ENCODE measurements around the gene ASH1L.
"Not testable (repeated sequence)": the region's sequence is repeated elsewhere in the genome, so short reads cannot be mapped to it uniquely, and the experiment has no call there.

The ASH1L gene

DNA sequence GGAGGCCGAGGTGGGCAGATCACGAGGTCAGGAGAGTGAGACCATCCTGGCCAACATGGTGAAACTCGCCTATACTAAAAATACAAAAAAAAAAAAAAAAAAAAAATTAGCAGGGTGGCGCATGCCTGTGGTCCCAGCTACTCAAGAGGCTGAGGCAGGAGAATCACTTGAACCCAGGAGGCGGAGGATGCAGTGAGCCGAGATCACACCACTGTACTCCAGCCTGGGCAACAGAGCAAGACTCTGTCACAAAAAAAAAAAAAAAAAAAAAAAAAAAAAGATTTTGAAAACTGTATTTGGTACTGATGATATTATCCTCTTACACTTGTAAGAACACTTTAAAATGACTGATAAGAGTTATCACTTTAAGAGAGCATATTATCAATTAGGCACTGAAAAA, 74.2 kb downstream of the ASH1L start:
- H3K27ac ChIP-seq (ENCODE audit: low read length); H3K4me1 ChIP-seq (ENCODE audit: control insufficient read depth, insufficient read depth, low read length); H3K27me3 ChIP-seq (ENCODE audit: control insufficient read depth in 1 of 2, insufficient read depth in 2 of 2, low read length in 2 of 2); H3K4me3 ChIP-seq (ENCODE audit: low read length in 2 of 2); H3K9me3 ChIP-seq (ENCODE audit: control insufficient read depth in 2 of 2, low read length in 2 of 2); H3K36me3 ChIP-seq (ENCODE audit: control insufficient read depth in 2 of 2, insufficient read depth in 2 of 2, low read length in 2 of 2); H3K9ac ChIP-seq (ENCODE audit: low read length in 2 of 2): not testable (repeated sequence)

DNA sequence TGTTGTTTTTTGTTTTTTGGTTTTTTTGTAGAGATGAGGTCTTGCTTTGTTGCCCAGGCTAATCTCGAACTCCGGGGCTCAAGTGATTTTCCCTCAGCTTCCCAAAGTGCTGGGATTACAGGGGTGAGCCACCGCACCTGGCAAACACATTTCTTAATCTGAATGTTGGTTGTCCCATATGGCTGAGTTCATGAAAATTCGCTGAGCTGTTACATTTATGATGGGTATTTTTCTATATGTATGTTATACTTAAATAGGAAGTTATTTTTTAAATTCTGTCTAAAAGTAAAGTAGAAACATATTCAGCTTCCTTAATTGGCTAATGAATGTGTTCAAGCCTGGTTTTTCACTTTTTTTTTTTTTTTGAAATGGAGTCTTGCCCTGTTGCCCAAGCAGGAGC, 75.1 kb downstream of the ASH1L start:
- Histone ChIP-seq H3K4me1 (ENCODE audit: control insufficient read depth, insufficient read depth, low read length) (no peaks in the 10 kb centered on the region), H3K27me3 (ENCODE audit: control insufficient read depth in 1 of 2, insufficient read depth in 2 of 2, low read length in 2 of 2) (no peaks in the 10 kb centered on the region), H3K9me3 (ENCODE audit: control insufficient read depth in 2 of 2, low read length in 2 of 2) (no peaks in the 10 kb centered on the region), H3K27ac (ENCODE audit: low read length) (no peak overlapping the region), H3K36me3 (ENCODE audit: control insufficient read depth in 2 of 2, insufficient read depth in 2 of 2, low read length in 2 of 2) (no peaks in the 10 kb centered on the region), H3K9ac (ENCODE audit: low read length in 2 of 2) (no peak overlapping the region), H3K4me3 (ENCODE audit: low read length in 2 of 2) (no peak overlapping the region)

GRCh38 chr1:155486952-155487351, 75.7 kb downstream of the ASH1L start:
- H3K27ac ChIP-seq (ENCODE audit: low read length); H3K27me3 ChIP-seq (ENCODE audit: control insufficient read depth in 1 of 2, insufficient read depth in 2 of 2, low read length in 2 of 2); H3K9ac ChIP-seq (ENCODE audit: low read length in 2 of 2); H3K4me1 ChIP-seq (ENCODE audit: control insufficient read depth, insufficient read depth, low read length); H3K9me3 ChIP-seq (ENCODE audit: control insufficient read depth in 2 of 2, low read length in 2 of 2); H3K36me3 ChIP-seq (ENCODE audit: control insufficient read depth in 2 of 2, insufficient read depth in 2 of 2, low read length in 2 of 2); H3K4me3 ChIP-seq (ENCODE audit: low read length in 2 of 2): not testable (repeated sequence)

DNA sequence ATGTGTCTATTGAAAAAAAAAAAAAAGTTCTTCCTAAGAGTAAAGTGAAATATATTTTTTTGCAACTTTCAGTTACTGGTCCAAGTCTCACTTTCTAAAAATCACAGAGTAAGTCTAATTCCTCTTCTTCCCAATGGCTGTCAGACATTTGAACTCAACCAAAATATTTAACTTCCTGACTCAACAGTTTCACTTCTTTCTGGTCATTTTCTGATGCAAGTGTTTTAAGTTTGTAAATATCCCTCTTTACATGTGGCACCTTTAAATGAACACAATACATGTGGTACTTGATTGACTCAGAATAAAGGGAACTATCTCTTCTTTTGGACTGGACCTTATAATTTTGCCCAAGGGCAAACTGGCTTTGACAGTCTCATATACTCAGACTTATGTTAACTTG, 76.7 kb downstream of the ASH1L start:
- Histone ChIP-seq H3K9me3 (ENCODE audit: control insufficient read depth in 2 of 2, low read length in 2 of 2) (no peaks in the 10 kb centered on the region), H3K4me3 (ENCODE audit: low read length in 2 of 2) (no peak overlapping the region), H3K27ac (ENCODE audit: low read length) (no peak overlapping the region), H3K27me3 (ENCODE audit: control insufficient read depth in 1 of 2, insufficient read depth in 2 of 2, low read length in 2 of 2) (no peaks in the 10 kb centered on the region), H3K36me3 (ENCODE audit: control insufficient read depth in 2 of 2, insufficient read depth in 2 of 2, low read length in 2 of 2) (peaks cover 2 to 3% of the 10 kb centered on the region in 2 donors), H3K4me1 (ENCODE audit: control insufficient read depth, insufficient read depth, low read length) (no peaks in the 10 kb centered on the region), H3K9ac (ENCODE audit: low read length in 2 of 2) (no peak overlapping the region)

GRCh38 chr1:155485222-155485621, 77.4 kb downstream of the ASH1L start:
- no peaks in the 10 kb centered on the region for H3K9me3 ChIP-seq (ENCODE audit: control insufficient read depth in 2 of 2, low read length in 2 of 2)
- no peak overlapping the region for H3K4me3 ChIP-seq (ENCODE audit: low read length in 2 of 2)
- no peak overlapping the region for H3K27ac ChIP-seq (ENCODE audit: low read length)
- H3K9ac ChIP-seq (ENCODE audit: low read length in 2 of 2), result no peak overlapping the region
- peaks cover 2 to 3% of the 10 kb centered on the region in 2 donors for H3K36me3 ChIP-seq (ENCODE audit: control insufficient read depth in 2 of 2, insufficient read depth in 2 of 2, low read length in 2 of 2)
- H3K4me1 ChIP-seq (ENCODE audit: control insufficient read depth, insufficient read depth, low read length), result no peaks in the 10 kb centered on the region
- no peaks in the 10 kb centered on the region for H3K27me3 ChIP-seq (ENCODE audit: control insufficient read depth in 1 of 2, insufficient read depth in 2 of 2, low read length in 2 of 2)

DNA sequence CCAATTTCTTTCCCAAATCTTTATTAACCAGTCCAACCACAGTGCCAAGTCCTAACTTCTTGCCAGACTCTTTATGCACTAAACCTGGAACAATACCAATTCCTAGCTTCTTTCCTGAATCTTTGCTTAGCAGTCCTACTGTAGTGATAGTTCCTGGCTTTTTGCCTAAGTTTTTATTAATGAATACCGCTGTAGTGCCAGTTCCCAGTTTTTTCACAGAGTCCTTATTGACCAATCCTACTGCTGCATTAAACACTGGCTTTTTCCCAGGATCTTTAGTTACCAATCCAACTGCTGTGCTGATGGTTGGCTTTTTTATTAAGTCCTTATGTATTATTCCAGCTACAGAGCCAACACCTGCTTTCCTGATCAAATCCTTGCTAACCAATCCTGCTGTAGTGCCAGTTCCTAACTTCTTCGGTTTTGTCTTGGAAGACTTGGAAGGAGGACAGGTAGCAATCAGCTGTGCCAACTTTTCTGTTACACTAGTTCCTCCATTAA, 80.8 kb downstream of the ASH1L start:
- peaks cover 2 to 5% of the 10 kb centered on the region in 2 donors for H3K36me3 ChIP-seq (ENCODE audit: control insufficient read depth in 2 of 2, insufficient read depth in 2 of 2, low read length in 2 of 2)
- no peak overlapping the region for H3K9ac ChIP-seq (ENCODE audit: low read length in 2 of 2)
- H3K9me3 ChIP-seq (ENCODE audit: control insufficient read depth in 2 of 2, low read length in 2 of 2), result no peaks in the 10 kb centered on the region
- no peaks in the 10 kb centered on the region for H3K27me3 ChIP-seq (ENCODE audit: control insufficient read depth in 1 of 2, insufficient read depth in 2 of 2, low read length in 2 of 2)
- H3K27ac ChIP-seq (ENCODE audit: low read length), result no peak overlapping the region
- H3K4me1 ChIP-seq (ENCODE audit: control insufficient read depth, insufficient read depth, low read length), result no peaks in the 10 kb centered on the region
- no peak overlapping the region for H3K4me3 ChIP-seq (ENCODE audit: low read length in 2 of 2)

DNA sequence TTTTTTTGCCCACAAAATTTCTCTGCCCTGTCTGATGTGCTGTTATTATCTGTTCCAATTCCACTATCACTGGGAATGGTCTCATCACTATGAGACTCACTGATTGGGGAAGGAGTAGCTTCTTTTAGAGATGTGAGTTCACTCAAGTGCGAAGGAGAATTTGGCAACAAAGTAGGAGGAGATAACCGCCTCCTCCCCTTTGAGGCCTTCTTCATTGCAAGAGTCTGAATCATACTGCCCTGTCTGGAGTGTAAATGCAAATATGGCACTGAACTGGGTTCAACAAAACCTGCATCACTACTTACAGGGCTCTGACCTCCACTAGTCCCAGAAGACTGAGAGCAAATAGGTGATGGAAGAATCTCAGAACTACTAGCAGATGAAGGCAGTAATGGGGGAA, 83.4 kb downstream of the ASH1L start:
- Histone ChIP-seq H3K27ac (ENCODE audit: low read length) (no peak overlapping the region), H3K4me3 (ENCODE audit: low read length in 2 of 2) (no peak overlapping the region), H3K27me3 (ENCODE audit: control insufficient read depth in 1 of 2, insufficient read depth in 2 of 2, low read length in 2 of 2) (no peaks in the 10 kb centered on the region), H3K36me3 (ENCODE audit: control insufficient read depth in 2 of 2, insufficient read depth in 2 of 2, low read length in 2 of 2) (peaks cover 2 to 5% of the 10 kb centered on the region in 2 donors), H3K4me1 (ENCODE audit: control insufficient read depth, insufficient read depth, low read length) (no peaks in the 10 kb centered on the region), H3K9ac (ENCODE audit: low read length in 2 of 2) (no peak overlapping the region), H3K9me3 (ENCODE audit: control insufficient read depth in 2 of 2, low read length in 2 of 2) (no peaks in the 10 kb centered on the region)

GRCh38 chr1:155478270-155478852, 84.2 kb downstream of the ASH1L start:
- Histone ChIP-seq H3K27me3 (ENCODE audit: control insufficient read depth in 1 of 2, insufficient read depth in 2 of 2, low read length in 2 of 2) (no peaks in the 10 kb centered on the region), H3K36me3 (ENCODE audit: control insufficient read depth in 2 of 2, insufficient read depth in 2 of 2, low read length in 2 of 2) (peaks cover 2 to 5% of the 10 kb centered on the region in 2 donors), H3K9me3 (ENCODE audit: control insufficient read depth in 2 of 2, low read length in 2 of 2) (no peaks in the 10 kb centered on the region), H3K4me3 (ENCODE audit: low read length in 2 of 2) (no peak overlapping the region), H3K27ac (ENCODE audit: low read length) (no peak overlapping the region), H3K4me1 (ENCODE audit: control insufficient read depth, insufficient read depth, low read length) (no peaks in the 10 kb centered on the region), H3K9ac (ENCODE audit: low read length in 2 of 2) (no peak overlapping the region)

- no peak overlapping the region for H3K4me3 ChIP-seq (ENCODE audit: low read length in 2 of 2)
- H3K36me3 ChIP-seq (ENCODE audit: control insufficient read depth in 2 of 2, insufficient read depth in 2 of 2, low read length in 2 of 2), result peaks cover 0 to 6% of the 10 kb centered on the region in 2 donors
- H3K9ac ChIP-seq (ENCODE audit: low read length in 2 of 2), result no peak overlapping the region
- H3K27ac ChIP-seq (ENCODE audit: low read length), result no peak overlapping the region
- peaks cover 0 to 6% of the 10 kb centered on the region in 2 donors for H3K9me3 ChIP-seq (ENCODE audit: control insufficient read depth in 2 of 2, low read length in 2 of 2)
- H3K4me1 ChIP-seq (ENCODE audit: control insufficient read depth, insufficient read depth, low read length), result no peaks in the 10 kb centered on the region
- no peaks in the 10 kb centered on the region for H3K27me3 ChIP-seq (ENCODE audit: control insufficient read depth in 1 of 2, insufficient read depth in 2 of 2, low read length in 2 of 2)
Measured at GRCh38 chr1:155474146-155474545, 88.5 kb downstream of the ASH1L start.

- no peak overlapping the region for H3K9ac ChIP-seq (ENCODE audit: low read length in 2 of 2)
- H3K27me3 ChIP-seq (ENCODE audit: control insufficient read depth in 1 of 2, insufficient read depth in 2 of 2, low read length in 2 of 2), result no peaks in the 10 kb centered on the region
- no peak overlapping the region for H3K4me3 ChIP-seq (ENCODE audit: low read length in 2 of 2)
- no peaks in the 10 kb centered on the region for H3K4me1 ChIP-seq (ENCODE audit: control insufficient read depth, insufficient read depth, low read length)
- no peak overlapping the region for H3K27ac ChIP-seq (ENCODE audit: low read length)
- H3K36me3 ChIP-seq (ENCODE audit: control insufficient read depth in 2 of 2, insufficient read depth in 2 of 2, low read length in 2 of 2), result peaks cover 0 to 6% of the 10 kb centered on the region in 2 donors
- peaks cover 0 to 6% of the 10 kb centered on the region in 2 donors for H3K9me3 ChIP-seq (ENCODE audit: control insufficient read depth in 2 of 2, low read length in 2 of 2)
Measured at GRCh38 chr1:155473151-155473821, 89.3 kb downstream of the ASH1L start.

DNA sequence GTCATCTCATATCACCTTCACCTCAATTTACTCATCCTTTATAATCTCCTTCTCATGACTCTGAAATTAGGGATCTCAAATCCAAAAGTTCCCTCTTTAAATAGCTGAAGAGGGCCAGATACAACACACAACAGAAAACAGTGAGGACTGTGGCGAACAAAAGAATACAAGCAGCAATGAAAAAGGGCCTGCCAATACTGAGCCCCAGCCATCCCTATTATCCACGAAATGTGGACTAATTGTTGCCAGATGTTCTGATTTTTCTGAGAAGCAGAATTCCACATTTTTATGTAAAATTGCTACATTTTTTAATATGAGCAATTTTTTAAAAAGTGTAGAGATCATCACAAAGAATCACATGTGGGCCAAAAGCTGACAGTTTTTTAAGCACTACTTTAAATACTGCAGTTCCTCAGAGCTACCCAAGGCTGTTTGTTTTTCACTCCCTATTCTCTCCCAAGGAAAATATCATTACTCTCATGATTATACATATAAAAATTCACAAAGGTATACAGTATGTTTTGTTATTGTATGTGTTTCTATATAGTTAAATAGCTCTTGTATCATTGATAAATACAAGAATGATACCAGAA, 90.0 kb downstream of the ASH1L start:
- no peaks in the 10 kb centered on the region for H3K27me3 ChIP-seq (ENCODE audit: control insufficient read depth in 1 of 2, insufficient read depth in 2 of 2, low read length in 2 of 2)
- H3K9ac ChIP-seq (ENCODE audit: low read length in 2 of 2), result no peak overlapping the region
- peaks cover 0 to 6% of the 10 kb centered on the region in 2 donors for H3K36me3 ChIP-seq (ENCODE audit: control insufficient read depth in 2 of 2, insufficient read depth in 2 of 2, low read length in 2 of 2)
- peaks cover 0 to 6% of the 10 kb centered on the region in 2 donors for H3K9me3 ChIP-seq (ENCODE audit: control insufficient read depth in 2 of 2, low read length in 2 of 2)
- no peaks in the 10 kb centered on the region for H3K4me1 ChIP-seq (ENCODE audit: control insufficient read depth, insufficient read depth, low read length)
- H3K4me3 ChIP-seq (ENCODE audit: low read length in 2 of 2), result no peak overlapping the region
- H3K27ac ChIP-seq (ENCODE audit: low read length), result no peak overlapping the region

All from stomach smooth muscle (tissue), 2 donors.